Osteoblast (primary cell): ENCODE results near the gene TMEM204. TPM values are rescaled to one million over a fixed set of nuclear protein-coding genes. Genes with fewer than 3 reads are reported as not detected.

ENCODE experiments used
- DNase-seq: peaks from one replicate; pipeline ENCODE4 v3.0.0; 2011; ENCODE audit warnings: low spot score, mixed read lengths; ENCODE audit not compliant: insufficient read length; ENCODE audit errors: missing footprints
- H2AFZ ChIP-seq: 2 replicates; pipeline ENCODE4 v1.6.0; 2011; ENCODE audit warnings: mild to moderate bottlenecking, low read length
- H3K27ac ChIP-seq: 2 replicates; pipeline ENCODE4 v1.5.1; 2011; ENCODE audit warnings: mild to moderate bottlenecking, low read depth, low read length, moderate library complexity
- H3K27me3 ChIP-seq: 2 replicates; pipeline ENCODE4 v1.6.0; 2012; ENCODE audit warnings: mild to moderate bottlenecking, control low read depth, inconsistent platforms, low read length, moderate library complexity; ENCODE audit not compliant: insufficient read depth
- H3K36me3 ChIP-seq: 2 replicates; pipeline ENCODE4 v1.5.1; 2011; ENCODE audit warnings: mild to moderate bottlenecking, low read length, control low read depth, moderate library complexity; ENCODE audit not compliant: insufficient read depth
- H3K4me1 ChIP-seq: 2 replicates; pipeline ENCODE4 v1.5.1; 2011; ENCODE audit warnings: mild to moderate bottlenecking, low read length, control low read depth, moderate library complexity; ENCODE audit not compliant: insufficient read depth
- H3K4me2 ChIP-seq: 2 replicates; pipeline ENCODE4 v1.6.0; 2011; ENCODE audit warnings: mild to moderate bottlenecking, low read length; ENCODE audit not compliant: insufficient read depth
- H3K4me3 ChIP-seq: fragments of 200-600 bp; sonication (generic); 3 replicates; pipeline ENCODE4 v1.5.1; 2012; ENCODE audit warnings: mild to moderate bottlenecking, low read length, inconsistent platforms; ENCODE audit not compliant: insufficient read depth
- H3K79me2 ChIP-seq: 2 replicates; pipeline ENCODE4 v1.6.0; 2012; ENCODE audit warnings: mild to moderate bottlenecking, low read length, control low read depth, inconsistent platforms; ENCODE audit not compliant: insufficient read depth
- H3K9me3 ChIP-seq: 2 replicates; pipeline ENCODE4 v1.5.1; 2011; ENCODE audit warnings: low read depth, low read length, control low read depth
- H4K20me1 ChIP-seq: 2 replicates; pipeline ENCODE4 v1.6.0; 2012; ENCODE audit warnings: mild to moderate bottlenecking, low read length, control low read depth; ENCODE audit not compliant: insufficient read depth
- total RNA-seq: library from RNA; depleted of rRNA; stranded (reverse); fragments of >200 nt; gene quantifications from 2 replicates; pipeline ENCODE4 v1.2.3, GENCODE V29; 2012
- TF ChIP-seq, protein P1 (sequence below): IDR thresholded peaks from 2 replicates; pipeline ENCODE4 v1.5.1; 2011; ENCODE audit warnings: mild to moderate bottlenecking, low read depth, low read length, moderate library complexity; ENCODE audit errors: extremely low read depth

The TMEM204 gene
- 7.7 and 8.3 TPM in 2 replicates for total RNA-seq

DNA sequence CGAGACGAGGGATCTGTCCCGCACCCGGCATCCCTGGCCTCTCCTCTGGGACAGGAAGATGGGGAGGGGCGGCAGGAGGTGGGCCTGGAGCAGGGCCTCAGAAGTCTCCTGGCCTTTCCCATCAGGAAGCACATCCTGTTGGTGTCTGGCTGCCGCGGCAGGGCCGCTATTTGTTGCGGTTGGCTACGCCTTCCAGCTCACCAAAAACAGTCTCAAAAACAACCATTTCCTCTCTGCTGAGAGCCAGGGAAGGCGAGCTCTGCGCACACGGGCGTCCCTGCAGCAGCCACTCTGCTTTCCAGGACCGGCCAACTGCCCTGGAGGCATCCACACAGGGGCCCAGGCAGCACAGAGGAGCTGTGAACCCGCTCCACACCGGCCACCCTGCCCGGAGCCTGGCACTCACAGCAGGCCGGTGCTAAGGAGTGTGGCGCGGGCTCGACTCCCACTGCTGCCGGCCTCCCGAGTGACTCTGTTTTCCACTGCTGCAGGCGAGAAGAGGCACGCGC is at the start of gene TMEM204:
Gene TMEM204, plus strand, starts transcription at position 224 of the 509 bp plus-strand sequence. CDS start 610 bp downstream, outside the sequence.
- H3K27ac ChIP-seq: peak within 1 kb of the TSS; percentile 41
- peaks cover 18% of the 10 kb centered on the region for H3K36me3 ChIP-seq
- H4K20me1 ChIP-seq: peaks cover 11% of the 10 kb centered on the region
- no peaks in the 10 kb centered on the region for H3K27me3 ChIP-seq
- H3K9me3 ChIP-seq: no peaks in the 10 kb centered on the region
- DNase-seq: peak; percentile 97
- peak within 1 kb of the TSS; percentile 76 for H3K4me2 ChIP-seq
- peaks cover 19% of the 10 kb centered on the region for H3K4me1 ChIP-seq
- TF ChIP-seq, protein P1, sequence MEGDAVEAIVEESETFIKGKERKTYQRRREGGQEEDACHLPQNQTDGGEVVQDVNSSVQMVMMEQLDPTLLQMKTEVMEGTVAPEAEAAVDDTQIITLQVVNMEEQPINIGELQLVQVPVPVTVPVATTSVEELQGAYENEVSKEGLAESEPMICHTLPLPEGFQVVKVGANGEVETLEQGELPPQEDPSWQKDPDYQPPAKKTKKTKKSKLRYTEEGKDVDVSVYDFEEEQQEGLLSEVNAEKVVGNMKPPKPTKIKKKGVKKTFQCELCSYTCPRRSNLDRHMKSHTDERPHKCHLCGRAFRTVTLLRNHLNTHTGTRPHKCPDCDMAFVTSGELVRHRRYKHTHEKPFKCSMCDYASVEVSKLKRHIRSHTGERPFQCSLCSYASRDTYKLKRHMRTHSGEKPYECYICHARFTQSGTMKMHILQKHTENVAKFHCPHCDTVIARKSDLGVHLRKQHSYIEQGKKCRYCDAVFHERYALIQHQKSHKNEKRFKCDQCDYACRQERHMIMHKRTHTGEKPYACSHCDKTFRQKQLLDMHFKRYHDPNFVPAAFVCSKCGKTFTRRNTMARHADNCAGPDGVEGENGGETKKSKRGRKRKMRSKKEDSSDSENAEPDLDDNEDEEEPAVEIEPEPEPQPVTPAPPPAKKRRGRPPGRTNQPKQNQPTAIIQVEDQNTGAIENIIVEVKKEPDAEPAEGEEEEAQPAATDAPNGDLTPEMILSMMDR: no peak
- H3K79me2 ChIP-seq: peaks cover 40% of the 10 kb centered on the region
- peak within 1 kb of the TSS; percentile 80 for H2AFZ ChIP-seq
- peak within 1 kb of the TSS; percentile 76 for H3K4me3 ChIP-seq

DNA sequence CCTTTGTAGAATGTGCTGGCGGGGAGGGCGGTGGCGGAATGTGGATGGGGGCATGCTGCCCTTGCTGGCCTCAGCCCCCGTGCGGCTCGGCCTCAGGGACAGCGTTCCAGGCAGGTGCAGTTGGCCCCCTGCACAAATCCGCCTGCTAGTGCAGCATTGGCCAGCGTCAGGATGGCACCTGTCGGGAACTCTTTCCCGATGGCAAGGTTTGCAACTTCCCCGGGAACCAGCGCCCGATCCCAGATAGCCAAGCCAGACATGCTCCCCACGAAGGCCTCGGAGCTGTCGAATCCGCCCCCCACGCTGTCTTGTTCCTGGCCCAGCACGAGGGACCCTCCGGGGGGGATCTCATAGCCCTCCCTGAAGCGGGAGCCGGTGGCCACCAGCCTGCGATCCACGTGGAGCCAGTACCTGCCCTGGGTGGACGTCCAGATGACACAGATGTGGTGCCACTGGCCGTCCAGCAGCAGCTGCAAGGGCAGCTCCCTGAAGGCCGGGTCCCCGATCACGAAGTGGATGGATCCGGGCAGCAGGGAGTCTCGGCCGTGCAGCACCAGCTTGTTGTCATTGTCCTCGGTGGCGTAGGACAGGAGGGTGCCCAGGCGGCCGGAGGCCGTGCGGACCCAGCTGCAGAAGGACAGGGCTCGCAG is 47.5 kb upstream of the TMEM204 start:
- no peaks in the 10 kb centered on the region for H4K20me1 ChIP-seq
- no peaks in the 10 kb centered on the region for H3K4me1 ChIP-seq
- no peaks in the 10 kb centered on the region for H3K79me2 ChIP-seq
- H3K4me3 ChIP-seq: no peak overlapping the region
- no peaks in the 10 kb centered on the region for H3K27me3 ChIP-seq
- H3K4me2 ChIP-seq: no peak overlapping the region
- H2AFZ ChIP-seq: no peak overlapping the region
- DNase-seq: no peak
- H3K36me3 ChIP-seq: no peaks in the 10 kb centered on the region
- TF ChIP-seq, protein P1: no peak
- no peaks in the 10 kb centered on the region for H3K9me3 ChIP-seq
- no peak overlapping the region for H3K27ac ChIP-seq

DNA sequence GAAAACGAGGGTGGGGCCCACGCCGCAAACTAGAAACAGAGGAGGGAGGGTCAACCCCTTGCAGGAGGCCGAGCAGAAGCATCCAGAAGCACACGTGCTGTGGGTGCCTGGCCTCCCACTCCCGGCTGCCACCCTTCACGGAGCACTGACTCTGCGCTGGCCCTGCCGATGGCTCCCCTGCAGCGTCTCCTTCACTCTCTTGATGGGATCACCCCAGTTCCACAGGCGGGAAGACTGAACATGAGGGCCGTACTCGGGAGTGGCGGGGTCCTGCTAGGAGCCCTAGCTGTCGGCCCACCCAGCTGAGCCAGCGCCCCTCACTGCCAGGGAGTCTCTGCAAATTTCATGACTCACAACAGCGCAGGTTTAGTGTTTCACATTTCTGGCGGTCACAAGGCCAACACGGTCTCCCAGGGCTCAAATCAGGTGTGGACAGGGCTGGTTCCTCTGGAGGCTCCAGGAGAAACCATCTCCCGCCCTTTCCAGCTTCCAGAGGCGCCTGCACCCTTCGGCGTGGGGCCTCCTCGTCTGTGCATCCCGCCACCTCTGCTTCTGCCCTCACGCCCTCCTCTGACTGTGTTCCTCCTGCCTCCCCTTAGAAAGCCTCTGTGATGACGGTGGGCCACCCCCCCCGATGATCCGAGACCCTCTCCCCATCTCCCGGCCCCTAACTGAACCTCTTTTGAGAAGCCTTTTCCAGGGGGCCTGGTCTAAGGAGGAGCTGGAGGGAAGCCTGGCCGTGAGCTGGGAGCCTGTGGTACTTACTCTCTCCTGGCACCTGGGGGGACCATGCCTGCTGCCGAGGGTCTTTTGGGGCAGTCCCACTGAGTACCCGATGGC is 46.7 kb upstream of the TMEM204 start:
- no peak overlapping the region for H3K4me3 ChIP-seq
- H3K4me2 ChIP-seq: no peak overlapping the region
- no peaks in the 10 kb centered on the region for H3K79me2 ChIP-seq
- H3K9me3 ChIP-seq: no peaks in the 10 kb centered on the region
- no peaks in the 10 kb centered on the region for H4K20me1 ChIP-seq
- H3K36me3 ChIP-seq: no peaks in the 10 kb centered on the region
- H3K27me3 ChIP-seq: no peaks in the 10 kb centered on the region
- DNase-seq: no peak
- H3K4me1 ChIP-seq: no peaks in the 10 kb centered on the region
- H2AFZ ChIP-seq: no peak overlapping the region
- no peak overlapping the region for H3K27ac ChIP-seq
- TF ChIP-seq, protein P1: no peak
